GM21786 (cell line): ENCODE measurements around the gene UPF3A.
"Not testable (repeated sequence)": the region's sequence is repeated elsewhere in the genome, so short reads cannot be mapped to it uniquely, and the experiment has no call there.

Source experiments
- ATAC-seq: cut with Tn5 transposase; IDR thresholded peaks from one replicate; pipeline ENCODE4 v1.9.1; 2021; ENCODE audit not compliant: unreplicated experiment

Gene UPF3A

GRCh38 chr13:114333881-114334280 is 52.5 kb downstream of the UPF3A start:
- not testable (repeated sequence) for ATAC-seq

DNA sequence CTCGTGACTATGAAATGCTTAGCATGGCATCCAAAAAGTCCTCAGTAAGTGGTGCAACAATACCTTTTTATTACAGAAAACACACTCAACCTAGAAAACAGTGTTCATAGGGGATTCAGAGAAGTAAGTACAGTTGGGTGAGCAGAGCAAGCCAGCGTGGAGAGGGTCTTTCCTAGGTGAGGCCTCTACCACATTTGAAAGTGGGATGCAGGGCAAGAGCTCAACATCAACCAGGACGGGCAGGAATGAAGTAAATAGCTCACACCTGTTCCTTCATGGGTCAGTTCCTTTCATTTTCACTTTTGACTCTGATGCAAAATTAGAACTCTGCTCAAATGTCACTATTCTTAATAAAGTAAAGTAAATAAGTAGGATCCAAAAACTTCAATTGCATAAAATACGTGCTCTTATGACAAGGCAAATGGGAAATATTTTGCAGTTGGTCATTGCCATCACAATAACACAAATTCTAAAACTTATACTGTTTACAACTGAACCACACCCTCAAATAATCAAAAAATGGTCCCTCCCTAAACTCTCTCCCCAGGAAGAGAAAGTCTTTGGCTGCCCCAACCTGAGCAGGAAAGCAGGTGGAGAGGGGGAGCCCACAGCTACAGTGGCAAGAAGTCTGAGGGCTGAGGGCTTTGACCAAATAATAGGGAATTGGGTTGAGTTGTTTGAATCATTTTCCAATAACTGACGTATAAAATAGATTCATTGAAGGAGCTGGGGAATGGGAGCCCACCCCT is 53.1 kb downstream of the UPF3A start:
- no peak for ATAC-seq

GRCh38 chr13:114336457-114336856 is 55.1 kb downstream of the UPF3A start:
- ATAC-seq: not testable (repeated sequence)

DNA sequence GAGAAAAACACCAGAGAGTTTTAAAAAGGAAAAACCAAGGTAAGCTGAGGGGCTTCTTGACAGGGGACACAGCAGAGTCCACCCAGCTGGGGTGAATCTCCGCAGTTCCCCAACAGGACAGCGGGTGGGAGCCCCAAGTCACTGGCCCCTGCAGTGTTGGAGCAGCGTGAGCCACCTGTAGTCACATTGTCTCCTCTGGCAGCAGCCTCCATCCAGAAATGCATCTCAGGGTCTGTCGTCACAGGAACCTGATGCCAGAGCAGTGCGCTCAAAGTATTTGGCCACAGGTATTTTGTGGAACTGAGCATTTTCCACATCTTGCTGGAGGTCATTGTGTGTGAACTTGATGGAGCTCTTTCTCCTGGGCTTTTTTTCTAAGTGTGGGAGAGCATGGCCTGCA is 57.6 kb downstream of the UPF3A start:
- no peak for ATAC-seq

GRCh38 chr13:114339857-114340534 is 58.6 kb downstream of the UPF3A start:
- no peak for ATAC-seq

DNA sequence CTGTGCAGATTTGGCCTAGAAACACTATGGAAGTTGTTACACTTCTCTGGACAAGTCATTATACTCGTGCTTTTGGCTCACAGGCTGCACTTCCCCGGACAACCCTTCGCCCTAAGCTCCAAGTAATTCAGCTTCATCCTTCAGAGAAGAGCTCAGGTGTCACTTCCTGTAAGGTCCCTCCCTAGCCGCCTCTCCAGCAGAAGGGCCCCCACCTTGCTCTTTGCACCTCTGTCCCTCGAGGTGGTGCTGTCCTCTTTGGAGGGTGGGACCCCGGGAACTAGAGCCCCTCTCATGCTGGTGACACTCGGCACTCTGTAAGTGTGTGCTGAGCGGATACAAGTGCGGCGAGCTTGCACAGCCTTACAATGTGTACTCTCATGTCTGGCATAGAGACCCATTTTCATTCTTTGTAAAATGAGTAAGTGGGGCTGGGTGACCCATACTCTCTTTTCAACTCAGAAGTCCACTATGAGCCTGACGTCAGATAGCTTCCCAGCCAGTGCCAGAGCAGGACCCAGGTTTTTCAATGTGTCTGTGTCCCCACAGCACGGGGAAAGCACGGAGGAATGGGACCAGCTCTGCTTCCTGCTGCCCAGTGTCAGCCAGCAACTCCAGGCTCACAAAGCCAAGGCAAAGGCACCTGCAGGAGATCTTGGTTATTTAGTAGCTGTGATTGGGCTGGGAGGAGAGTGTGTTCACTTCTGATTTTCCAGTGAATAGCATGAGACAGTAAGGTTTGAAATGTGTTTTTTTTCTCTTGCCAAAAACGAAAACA is 59.8 kb downstream of the UPF3A start:
- no peak for ATAC-seq

DNA sequence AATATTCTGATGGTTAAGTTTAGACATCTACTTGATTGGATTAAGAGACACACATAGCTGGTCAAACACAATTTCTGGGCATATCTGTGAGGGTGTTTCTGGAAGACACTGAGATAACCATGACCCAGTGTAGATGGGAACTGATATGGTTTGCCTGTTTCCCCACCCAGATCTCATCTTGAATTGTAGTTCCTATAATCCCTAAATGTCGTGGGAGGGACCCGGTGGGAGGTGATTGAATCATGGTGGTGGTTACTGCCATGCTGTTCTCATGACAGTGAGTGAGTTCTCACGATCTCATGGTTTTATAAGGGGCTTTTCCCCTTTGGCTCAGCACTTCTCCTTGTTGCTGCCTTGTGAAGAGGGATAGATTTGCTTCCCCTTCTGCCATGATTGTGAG is 65.9 kb downstream of the UPF3A start:
- not testable (repeated sequence) for ATAC-seq

GRCh38 chr13:114352763-114353162 is 71.4 kb downstream of the UPF3A start:
- ATAC-seq: not testable (repeated sequence)

DNA sequence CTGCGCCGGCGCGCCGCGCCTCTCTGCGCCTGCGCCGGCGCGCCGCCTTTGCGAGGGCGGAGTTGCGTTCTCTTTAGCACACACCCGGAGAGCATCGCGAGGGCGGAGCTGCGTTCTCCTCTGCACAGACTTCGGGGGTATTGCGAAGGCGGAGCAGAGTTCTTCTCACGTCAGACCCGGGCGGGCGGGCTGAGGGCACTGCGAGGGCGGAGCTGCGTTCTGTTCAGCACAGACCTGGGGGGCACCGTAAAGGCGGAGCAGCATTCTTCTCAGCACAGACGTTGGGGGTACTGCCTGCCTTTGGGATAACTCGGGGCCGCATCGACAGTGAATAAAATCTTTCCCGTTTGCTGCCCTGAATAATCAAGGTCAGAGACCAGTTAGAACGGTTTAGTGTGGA is 72.0 kb downstream of the UPF3A start:
- not testable (repeated sequence) for ATAC-seq
